T follicular helper cell (primary cell): ENCODE results near the gene SDR42E1.
"Not testable (repeated sequence)": the region's sequence is repeated elsewhere in the genome, so short reads cannot be mapped to it uniquely, and the experiment has no call there.

Source experiments
- DNase-seq: peaks from one replicate; pipeline ENCODE4 v3.0.0-alpha.2; 2020; ENCODE audit warnings: low read depth

SDR42E1 gene

DNA sequence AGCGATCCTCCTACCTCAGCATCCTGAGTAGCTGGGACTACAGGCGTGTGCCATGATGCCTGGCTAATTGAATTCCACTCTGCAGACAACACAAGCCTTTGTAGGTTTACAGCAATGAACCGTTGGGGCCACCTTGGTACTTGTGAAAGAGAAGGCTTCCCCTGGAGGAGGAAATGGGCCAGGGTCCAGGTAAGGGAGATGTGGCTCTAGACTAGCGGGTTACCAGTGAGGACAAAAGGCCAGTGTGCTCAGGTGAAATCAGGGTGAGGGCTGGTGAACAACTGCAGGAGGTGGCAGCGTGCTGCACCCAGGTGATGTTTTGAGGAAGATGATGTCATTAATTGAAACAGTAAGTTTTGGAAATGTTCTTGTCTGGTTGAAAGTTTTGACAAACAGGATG is 6.7 kb downstream of the SDR42E1 start:
- DNase-seq, result no peak

GRCh38 chr16:82002831-82003230 is 8.4 kb downstream of the SDR42E1 start:
- DNase-seq, result no peak

DNA sequence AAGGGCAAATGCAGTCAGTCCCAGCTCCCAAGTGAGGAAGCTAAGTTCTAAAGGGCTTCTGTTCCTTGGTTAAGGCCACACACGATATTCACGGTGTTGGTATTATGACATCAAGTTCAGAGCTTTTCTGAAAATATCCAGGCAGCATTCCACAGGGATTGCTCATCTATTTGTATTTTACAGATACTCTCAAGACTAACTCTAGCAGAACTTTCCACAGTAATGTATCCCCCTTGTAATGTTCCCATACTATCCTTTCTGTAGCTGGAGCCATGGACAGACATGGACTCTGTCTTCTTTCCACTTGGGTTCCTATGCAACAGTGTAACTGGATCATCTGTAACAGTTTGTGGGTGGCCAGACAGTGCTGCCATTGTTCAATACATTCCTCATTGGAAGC is 13.5 kb downstream of the SDR42E1 start:
- DNase-seq, result no peak

- DNase-seq, result no peak
Observed at GRCh38 chr16:81996664-81997509, 14.4 kb downstream of the SDR42E1 start.

DNA sequence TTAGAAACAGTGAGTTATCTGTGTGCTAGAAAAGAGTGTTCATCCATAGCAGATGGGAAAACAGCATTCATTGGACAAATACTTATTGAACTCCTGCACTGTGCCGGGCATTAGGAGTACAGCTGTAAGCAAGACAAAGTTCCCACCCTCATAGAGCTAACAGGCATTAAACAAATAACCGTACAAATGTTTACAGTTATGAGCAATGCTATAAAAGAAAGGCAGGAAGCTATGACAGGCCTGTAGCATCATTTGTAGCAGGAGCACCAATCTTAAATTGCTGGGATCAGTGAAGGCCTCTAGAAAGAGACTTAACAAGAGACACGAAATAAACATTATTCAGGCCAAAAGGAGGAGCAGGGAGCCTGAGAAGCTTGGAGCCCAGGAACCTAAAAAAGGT is 15.6 kb downstream of the SDR42E1 start:
- no peak for DNase-seq

GRCh38 chr16:81994485-81994884 is 16.8 kb downstream of the SDR42E1 start:
- no peak for DNase-seq

DNA sequence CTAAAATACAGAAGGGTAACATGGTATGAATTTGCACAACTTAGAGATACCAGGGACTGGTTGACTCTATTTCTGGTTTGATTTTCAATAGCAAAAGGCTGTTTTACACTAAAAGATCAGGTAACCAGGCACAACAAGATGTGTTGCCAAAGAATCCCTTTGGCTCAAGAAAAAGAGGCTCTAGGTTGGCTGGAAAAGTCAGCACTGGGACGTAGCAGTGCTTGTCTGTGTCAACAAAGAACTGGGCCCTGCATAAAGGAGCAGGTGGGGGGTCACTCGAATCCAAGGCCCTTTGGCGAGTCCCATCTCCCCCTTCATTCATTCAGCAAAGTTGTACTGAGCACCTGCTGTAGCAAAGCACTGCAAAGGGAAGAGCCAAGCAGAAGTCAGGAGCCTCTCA is 18.4 kb downstream of the SDR42E1 start:
- DNase-seq, result no peak

DNA sequence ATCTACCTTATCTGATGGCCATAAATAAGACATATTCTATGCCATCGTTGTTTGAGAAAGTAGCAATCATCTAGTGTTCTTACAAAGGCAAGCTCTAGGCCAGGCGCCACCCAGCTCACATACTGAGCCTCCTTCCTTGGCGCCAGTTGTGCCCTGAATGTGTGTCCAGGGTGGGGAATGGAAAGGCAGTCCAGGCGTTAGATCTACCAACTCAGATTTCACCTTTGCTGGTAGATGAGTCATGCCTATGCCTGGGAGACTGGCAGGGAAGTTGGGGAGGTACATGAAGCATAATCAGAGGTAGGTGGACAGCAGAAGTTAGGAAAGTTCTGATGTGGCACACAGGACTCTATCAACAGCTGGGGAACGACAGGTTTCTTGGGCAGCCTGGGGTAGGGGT is 23.6 kb downstream of the SDR42E1 start:
- DNase-seq, result no peak

DNA sequence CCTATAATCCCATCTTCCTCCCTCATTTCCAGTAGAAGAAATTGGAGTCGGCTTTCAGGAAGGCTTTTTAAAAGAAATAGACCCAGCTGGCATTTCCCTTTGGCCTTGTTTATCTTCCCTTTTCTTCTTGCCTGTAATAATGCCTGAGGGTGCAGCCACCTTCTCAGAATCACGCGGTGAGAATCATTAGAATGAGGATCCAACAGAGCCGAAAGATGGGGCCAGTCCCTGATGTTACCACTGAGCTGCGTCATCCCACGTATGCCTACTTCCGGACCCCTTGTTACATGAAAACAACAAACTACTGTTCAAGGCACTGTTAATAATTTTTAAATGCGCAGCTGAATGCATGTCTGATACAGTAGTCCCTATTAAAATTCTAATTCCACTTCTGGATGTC is 24.1 kb downstream of the SDR42E1 start:
- DNase-seq, result no peak

GRCh38 chr16:81977335-81977942 is 33.8 kb downstream of the SDR42E1 start:
- not testable (repeated sequence) for DNase-seq

- no peak for DNase-seq
Observed at GRCh38 chr16:81975637-81976036, 35.6 kb downstream of the SDR42E1 start.

- DNase-seq, result no peak
Observed at GRCh38 chr16:81973737-81974136, 37.5 kb downstream of the SDR42E1 start.

DNA sequence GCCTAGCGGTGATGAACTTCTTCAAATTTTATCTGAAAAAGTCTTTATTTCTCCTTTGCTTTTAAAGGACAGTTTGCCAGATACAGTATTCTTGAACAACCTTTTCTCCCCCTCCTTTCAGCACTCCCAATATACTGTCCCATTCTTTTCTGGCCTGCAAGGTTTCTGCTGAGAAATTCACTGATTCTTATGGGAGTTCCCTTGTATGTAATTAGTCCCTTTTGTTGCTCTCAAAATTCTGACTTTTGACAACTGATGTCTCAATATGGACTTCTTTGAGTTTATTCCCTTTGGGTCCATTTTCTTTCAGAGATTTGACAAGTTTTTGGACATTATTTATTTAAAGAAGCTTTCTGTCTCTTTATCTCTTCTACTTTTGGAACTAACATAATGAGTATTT is 39.4 kb downstream of the SDR42E1 start:
- no peak for DNase-seq

- no peak for DNase-seq
Observed at GRCh38 chr16:81967358-81967757, 43.9 kb downstream of the SDR42E1 start.

DNA sequence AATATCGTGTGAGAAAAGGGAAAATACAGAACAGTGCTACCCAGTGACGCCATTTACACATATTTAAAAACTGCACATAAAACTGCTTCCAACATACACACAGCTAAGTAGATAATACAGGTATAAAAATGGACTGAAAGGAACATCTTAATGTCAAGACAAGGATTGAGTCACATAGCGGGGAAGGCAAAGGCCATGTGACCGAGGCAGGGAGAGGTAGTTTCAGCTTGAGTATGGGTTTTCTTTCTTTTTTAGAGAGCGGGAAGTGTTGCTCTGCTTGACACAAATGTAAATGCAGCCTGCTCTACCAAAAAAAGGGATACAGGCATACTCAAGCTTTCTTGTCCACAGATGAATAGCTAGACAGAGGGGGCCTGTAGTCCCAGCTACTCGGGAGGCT is 46.5 kb downstream of the SDR42E1 start:
- DNase-seq, result no peak

GRCh38 chr16:81956213-81956948 is 54.9 kb downstream of the SDR42E1 start:
- DNase-seq, result no peak

DNA sequence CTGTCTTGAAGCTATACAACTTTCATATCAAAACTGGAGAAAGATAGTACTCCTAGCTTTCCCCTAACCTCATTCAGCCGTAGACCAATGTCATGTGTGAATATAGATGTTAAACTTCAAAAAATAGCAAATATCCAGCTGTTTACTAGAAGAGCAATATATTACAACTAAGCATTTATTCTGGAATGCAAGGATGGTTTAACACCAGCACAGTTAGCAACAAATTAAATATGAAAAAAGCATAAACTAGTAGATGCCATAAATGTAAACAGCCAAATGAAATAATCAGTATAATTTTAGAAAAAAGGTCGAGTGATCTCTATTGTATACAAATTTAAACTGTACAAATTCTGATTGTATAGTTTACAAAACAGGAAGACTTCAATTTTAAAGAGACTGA is 59.7 kb downstream of the SDR42E1 start:
- DNase-seq, result no peak

GRCh38 chr16:81946206-81946605 is 65.1 kb downstream of the SDR42E1 start:
- no peak for DNase-seq

DNA sequence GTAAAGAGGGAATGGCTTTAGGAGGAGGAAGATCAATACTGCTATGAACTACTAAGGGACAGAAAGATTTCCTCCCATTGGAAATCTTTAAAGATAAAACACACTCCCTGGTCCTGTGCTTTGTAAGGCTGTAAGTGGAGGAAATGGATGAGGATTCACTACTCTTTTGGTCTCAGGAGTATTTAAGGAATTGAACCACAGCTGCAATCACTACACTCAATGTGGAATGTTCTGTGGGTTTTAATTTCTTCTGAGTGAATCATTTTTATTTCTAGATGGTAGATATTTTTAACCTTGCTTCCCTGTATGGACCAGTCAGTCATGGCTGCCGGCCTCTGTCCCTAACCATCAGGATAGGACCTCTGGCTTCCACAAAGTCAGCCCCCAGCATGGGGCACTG is 65.6 kb downstream of the SDR42E1 start:
- DNase-seq, result no peak

DNA sequence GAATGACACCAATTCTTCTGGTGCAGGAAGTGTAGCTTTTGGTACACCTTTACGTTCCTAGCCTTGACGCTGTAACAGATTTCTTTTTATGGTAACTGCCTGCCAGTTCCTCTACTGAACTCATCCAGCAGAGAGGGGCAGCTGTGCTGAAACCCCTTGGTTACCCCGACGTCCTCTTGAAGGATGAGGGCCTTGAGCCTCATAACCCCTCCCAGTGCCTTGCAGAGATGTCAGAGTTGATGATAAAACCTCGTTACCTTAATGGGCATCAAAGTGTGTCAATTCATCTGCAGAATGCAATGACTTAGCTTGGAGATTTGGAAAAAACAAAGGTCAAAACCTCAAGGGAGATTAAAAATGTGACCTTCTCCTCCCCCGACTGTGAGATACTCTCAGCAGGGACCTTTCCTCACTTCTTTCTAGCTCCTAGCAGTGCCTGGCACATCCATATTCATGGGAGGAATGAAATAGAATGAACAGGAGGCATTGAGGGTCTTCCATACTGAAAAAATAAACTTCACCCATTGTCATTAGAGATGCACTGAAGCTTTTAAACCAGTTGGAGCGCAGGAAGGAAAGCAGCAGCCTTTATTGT is 69.2 kb downstream of the SDR42E1 start:
- DNase-seq, result no peak

- DNase-seq, result no peak
Observed at GRCh38 chr16:81940781-81941560, 70.3 kb downstream of the SDR42E1 start.
